Left ventricle myocardium superior (tissue), 1 donor: ENCODE results near the gene NEURL1B. TPM values are rescaled to one million over a fixed set of nuclear protein-coding genes. Genes with fewer than 3 reads are reported as not detected.
A peak's percentile ranks its signal among the peaks of the same experiment; 100 is the strongest.
"Not testable (repeated sequence)": the region's sequence is repeated elsewhere in the genome, so short reads cannot be mapped to it uniquely, and the experiment has no call there.

Experiments used
- ATAC-seq: fragments of 200-7000 bp; cut with Tn5 transposase; one replicate; pipeline ENCODE4 v1.9.1; 2020; ENCODE audit warnings: mild to moderate bottlenecking, moderate library complexity
- DNase-seq: peaks from one replicate; pipeline ENCODE4 v3.0.0-alpha.2; 2020
- intact Hi-C: fragments of 100-400 bp; cut with micrococcal nuclease; formaldehyde crosslinking; loops from one replicate; pipeline ENCODE4 v1.11.0; 2022
- total RNA-seq: library from RNA; stranded (reverse); fragmentation: NEBNext Ultra II Directional; extraction: Animal tissue kit (Norgen Biotek cat#: 25700); gene quantifications from one replicate; pipeline ENCODE4 v1.2.1, GENCODE V29; 2021
- donor health status: DM: no; HTN: yes; CAD: no; lungs with severe emphysema.

NEURL1B gene
- total RNA-seq, 1 donor from 2014 or later: 32.0 TPM

DNA sequence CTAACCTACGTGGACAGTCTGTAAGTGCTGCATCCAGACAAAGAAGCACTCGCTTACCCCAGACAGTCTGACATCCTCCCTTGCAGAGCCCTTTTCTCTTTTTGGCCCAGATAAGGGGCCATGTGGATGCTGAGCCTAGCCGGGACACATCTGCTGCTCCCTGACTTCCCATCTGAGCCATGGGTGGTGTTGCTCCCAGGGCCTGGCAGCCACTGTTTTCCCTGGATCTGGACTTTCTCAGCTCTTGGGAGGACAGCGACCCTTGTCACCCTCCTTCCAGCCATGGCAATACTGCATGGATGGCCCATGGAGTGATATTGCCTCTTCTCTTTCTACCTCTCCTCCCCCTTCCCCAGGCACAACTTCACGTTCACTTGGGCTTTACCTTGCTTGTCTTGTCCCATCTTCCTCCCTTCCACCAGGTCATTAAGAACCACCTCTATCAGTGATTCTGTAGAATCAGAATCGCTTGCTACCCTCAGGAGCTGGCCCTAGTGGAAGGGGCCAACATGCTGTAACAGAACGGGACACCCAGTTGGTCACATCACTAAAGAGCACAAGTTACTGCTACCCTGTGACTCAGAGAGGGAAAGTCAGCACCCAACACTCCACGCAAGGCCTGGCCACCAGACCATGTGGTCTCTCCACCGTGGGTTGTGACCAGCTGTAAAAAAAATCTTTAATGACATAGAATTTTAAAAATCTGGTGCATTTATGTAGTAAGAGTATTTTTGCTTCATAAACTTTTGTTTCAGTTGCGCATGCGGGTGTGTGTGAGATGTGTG, 4.4 kb downstream of the NEURL1B start:
- no peak for DNase-seq

DNA sequence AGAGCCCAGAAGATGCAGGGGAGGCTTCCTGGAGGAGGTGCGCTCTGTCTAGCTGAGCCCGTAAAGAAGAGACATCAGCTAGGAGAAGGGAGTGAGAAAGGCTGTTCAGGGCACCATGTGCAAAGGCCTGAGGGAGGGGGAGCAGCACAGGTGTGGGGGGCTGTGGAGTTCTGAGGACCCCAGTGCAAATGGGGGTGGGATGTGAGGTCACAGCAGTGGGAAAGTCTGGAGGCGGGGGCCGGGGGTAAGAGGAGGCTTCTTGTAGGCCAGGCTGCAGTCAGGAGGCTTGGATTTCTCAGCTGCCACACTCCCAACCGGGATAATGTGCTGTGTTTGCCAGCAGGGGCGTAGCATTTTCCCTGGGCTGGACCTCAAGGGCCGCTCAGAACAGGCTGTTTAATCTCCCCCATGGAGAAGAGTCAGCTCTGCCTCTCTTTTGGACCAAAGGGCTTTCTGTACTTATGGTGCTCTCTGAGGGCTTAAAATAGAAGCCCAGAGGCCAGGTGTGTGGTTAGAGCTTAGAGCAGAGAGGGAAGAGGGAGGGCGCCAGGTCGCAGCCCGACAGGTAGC, 5.7 kb downstream of the NEURL1B start:
- intact Hi-C loops: loop anchor here (10.0 kb wide), 1 partner anchor 48 kb away; no protein-coding TSS in a partner anchor

More for the DNA sequence above, 4.4 kb downstream of the NEURL1B start:
- no peak for ATAC-seq
- intact Hi-C loops: loop anchor here (10.0 kb wide), 1 partner anchor 49 kb away; no protein-coding TSS in a partner anchor

GRCh38 chr5:172647352-172648012, 6.4 kb downstream of the NEURL1B start:
- intact Hi-C loops: loop anchor here (10.0 kb wide), 1 partner anchor 47 kb away; no protein-coding TSS in a partner anchor
- DNase-seq (no peak), ATAC-seq (no peak)

More for the DNA sequence above, 5.7 kb downstream of the NEURL1B start:
- ATAC-seq (peak; percentile 60), DNase-seq (peak; percentile 56)

DNA sequence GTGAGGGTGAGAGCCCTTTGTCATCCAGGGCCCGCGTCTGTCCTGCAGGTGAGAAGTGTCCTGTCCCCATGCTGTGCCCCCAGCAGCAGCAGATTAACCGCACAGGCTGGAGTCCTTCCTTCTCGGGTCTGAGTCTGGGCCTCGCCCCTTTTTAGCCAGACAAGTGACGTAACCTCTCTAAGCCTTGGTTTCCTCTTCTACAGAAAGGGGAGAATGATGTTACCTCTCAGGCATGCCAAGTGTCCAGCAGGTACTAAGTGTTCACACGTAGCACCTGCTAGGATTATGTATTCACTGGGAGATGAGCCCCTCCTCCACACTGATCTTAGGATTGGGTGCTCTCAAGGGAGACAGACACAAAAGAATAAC, 6.9 kb downstream of the NEURL1B start:
- intact Hi-C loops: loop anchor here (10.0 kb wide), 1 partner anchor 47 kb away; no protein-coding TSS in a partner anchor
- no peak for DNase-seq
- peak; percentile 6 for ATAC-seq

GRCh38 chr5:172648755-172649154, 7.7 kb downstream of the NEURL1B start:
- intact Hi-C loops: loop anchor here (10.0 kb wide), 1 partner anchor 46 kb away; no protein-coding TSS in a partner anchor
- ATAC-seq (no peak), DNase-seq (no peak)

GRCh38 chr5:172656496-172656895, 15.4 kb downstream of the NEURL1B start:
- intact Hi-C loops, DNase-seq, ATAC-seq: not testable (repeated sequence)

GRCh38 chr5:172657524-172658233, 16.6 kb downstream of the NEURL1B start:
- ATAC-seq, DNase-seq, intact Hi-C loops: not testable (repeated sequence)

DNA sequence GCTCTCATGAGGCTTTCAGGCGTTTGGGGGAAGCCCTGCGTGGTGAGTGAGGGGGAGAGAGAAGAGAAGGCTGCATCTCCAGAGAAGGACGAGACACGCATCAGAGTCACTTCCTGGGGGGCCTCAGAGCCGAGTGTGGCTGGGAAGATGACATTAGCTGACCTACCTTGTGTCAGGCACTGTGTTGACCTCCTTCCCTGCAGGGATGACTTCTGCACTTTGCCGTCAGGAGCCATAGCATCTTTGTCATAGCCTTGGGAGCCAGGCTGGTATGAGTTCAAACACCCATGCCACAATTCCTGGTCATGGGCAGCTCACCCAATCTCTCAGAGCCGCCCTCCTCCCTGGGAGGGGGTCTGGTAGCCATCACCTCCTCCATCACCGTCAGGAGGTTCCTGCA, 17.3 kb downstream of the NEURL1B start:
- intact Hi-C loops: no loop called here
- no peak for DNase-seq
- no peak for ATAC-seq

- peak; percentile 83 for DNase-seq
- intact Hi-C loops: no loop called here
- ATAC-seq: peak; percentile 84
Measured at GRCh38 chr5:172658961-172659501, 18.0 kb downstream of the NEURL1B start.

DNA sequence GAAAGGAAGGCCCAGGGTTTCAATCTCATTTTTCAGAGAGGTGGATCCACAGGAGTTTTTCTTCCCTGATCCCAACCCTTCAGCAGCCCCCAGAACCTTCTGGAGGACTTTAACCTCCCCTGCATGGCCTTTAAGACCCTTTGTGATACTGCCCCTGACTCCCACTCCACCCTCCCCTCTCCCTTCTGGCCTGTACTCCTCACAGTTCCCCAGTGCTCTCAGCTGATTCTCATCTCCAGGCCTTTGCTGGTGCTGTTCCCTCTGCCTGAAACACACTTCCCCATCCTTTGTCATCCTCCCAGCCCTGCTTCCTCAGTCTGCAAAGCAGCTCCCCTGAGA, 18.5 kb downstream of the NEURL1B start:
- intact Hi-C loops: no loop called here
- ATAC-seq (peak; percentile 43), DNase-seq (no peak)

DNA sequence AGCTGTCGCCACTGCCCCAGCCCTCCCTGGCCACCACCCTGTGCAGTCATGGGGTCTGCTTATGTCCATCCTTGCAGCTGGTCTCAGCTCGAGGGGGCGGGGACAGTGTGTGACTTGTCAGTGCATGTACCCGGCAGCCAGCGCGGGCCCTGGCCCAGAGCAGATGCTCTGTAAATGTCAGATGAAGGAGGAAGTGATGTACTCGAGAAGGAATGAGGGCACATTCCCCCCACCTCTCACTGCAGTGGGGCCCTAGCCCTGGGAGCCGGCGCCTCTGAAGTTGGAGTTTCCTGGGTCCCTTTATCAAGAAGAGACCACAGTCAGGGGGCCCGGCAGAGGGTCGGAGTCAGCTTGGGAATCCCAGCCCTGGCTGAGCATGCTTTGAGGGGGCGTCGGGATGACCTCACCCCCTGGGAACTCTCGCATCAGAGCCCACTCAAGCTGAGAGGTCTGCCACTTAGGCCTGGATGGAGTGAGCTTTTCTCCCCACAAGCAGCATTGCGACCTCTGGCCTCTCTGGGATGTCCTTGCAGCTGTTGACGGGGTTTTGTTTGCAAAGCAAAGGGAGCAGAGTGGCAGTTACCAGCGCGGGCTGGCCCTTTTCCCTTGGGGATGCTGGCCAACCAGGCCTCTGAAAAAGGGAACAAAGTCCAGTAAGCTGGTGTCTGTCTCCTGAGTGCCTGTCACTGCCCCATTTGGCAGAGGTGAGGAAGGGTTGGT, 19.0 kb downstream of the NEURL1B start:
- ATAC-seq (peak; percentile 90), DNase-seq (peak; percentile 94)
- intact Hi-C loops: no loop called here

- intact Hi-C loops: no loop called here
- no peak for ATAC-seq
- no peak for DNase-seq
Measured at GRCh38 chr5:172660974-172661373, 19.9 kb downstream of the NEURL1B start.

DNA sequence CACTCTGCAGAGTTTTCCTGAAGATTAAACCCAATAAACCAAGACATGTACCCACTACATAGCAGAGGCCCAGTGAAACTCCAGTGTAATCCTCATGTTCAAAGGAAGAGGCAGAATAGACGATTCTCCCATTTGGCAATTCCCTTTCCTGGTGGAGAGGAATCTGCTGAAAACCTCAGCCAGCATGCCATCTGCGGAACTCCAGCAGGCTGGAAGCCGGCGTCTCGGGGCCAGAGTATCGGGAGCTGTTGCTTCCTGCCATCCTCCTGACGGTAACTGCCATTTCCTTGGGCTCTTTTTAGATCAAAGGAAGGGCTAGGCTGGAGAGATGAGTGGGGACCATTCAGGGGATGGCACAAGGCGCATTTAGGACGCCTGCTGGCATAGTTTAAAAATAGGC, 20.5 kb downstream of the NEURL1B start:
- intact Hi-C loops: no loop called here
- ATAC-seq (no peak), DNase-seq (no peak)

GRCh38 chr5:172662596-172662995, 21.5 kb downstream of the NEURL1B start:
- DNase-seq (no peak), ATAC-seq (no peak)
- intact Hi-C loops: no loop called here

DNA sequence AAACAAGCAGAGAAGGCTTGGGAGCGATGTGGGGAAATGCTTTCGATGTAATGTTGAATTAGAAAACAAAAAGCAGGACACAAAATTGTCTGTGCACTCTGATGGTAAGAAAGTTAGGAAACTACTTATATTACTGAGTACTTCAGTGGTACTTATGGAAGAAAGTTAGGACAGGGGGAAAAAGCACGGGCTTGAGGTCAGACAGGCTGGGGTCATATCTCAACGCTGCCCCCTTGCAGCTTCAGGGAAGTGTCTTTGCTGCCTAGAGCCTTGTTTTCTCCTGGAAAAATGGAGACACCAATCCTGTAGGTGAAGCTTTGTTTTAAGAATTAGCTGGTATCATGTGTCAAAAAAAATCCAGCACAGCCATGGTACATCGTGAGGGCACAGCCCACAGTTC, 23.0 kb downstream of the NEURL1B start:
- no peak for ATAC-seq
- intact Hi-C loops: no loop called here
- no peak for DNase-seq

DNA sequence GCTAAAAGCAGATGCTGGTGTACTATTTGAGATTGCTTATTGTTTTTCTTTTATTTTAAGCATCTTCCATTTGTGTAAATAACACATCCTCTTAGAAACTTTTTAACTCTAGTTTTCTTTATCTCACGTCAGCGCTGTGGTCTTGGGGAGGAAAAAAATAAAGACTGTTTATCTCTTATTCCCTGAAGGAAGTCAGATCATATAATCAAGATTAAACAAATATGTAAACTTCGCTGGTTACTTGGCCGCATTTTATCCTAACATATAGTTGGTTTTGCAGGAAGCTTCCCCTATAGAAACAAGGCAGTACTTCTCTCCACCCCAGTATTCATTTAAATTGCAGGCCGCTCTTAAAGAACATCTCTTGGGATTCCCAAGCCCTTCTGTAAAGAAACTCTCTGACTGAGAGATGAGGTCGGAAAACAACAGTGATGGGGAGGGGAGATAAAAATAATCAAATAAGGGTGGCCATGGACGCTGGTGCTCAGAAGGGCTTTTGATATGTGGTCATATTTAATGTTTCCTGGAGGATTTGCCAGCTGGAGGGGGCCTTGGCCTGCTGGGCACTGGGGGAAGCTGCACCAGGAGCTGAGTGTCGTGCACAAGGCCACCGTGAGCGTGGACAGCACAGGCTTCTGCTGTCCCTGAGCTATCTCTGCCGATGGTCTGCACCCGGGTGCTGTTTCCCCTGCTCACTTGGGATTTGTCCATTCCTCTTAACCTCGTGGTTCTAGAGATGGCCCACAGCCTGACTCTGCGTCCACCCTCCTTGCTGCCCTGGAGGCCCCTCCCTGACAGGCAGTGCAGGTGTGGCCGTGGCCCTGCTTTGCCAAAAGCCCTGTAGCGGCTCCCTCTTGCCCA, 23.8 kb downstream of the NEURL1B start:
- ATAC-seq (no peak), DNase-seq (peak; percentile 32)
- intact Hi-C loops: no loop called here

- intact Hi-C loops: no loop called here
Measured at GRCh38 chr5:172666251-172666650, 25.2 kb downstream of the NEURL1B start.

More at GRCh38 chr5:172666251-172666650, 25.2 kb downstream of the NEURL1B start:
- no peak for DNase-seq
- peak; percentile 67 for ATAC-seq
